Activated naive CD4-positive, alpha-beta T cell treated with anti-CD3 and anti-CD28 coated beads, Interleukin-2, amount 50 U/mL, for 24 hours (primary cell): ENCODE results near the gene NRCAM.

Experiments used
- H3K27ac Mint-ChIP-seq: one replicate; pipeline ENCODE4 v1.8.0; 2021; ENCODE audit warnings: mild to moderate bottlenecking, mixed read lengths
- H3K27me3 Mint-ChIP-seq: one replicate; pipeline ENCODE4 v1.8.0; 2021; ENCODE audit warnings: mixed read lengths
- H3K36me3 Mint-ChIP-seq: one replicate; pipeline ENCODE4 v1.8.0; 2021; ENCODE audit warnings: mixed read lengths
- H3K4me1 Mint-ChIP-seq: one replicate; pipeline ENCODE4 v1.8.0; 2021; ENCODE audit warnings: mixed read lengths
- H3K4me3 Mint-ChIP-seq: one replicate; pipeline ENCODE4 v1.8.0; 2021; ENCODE audit warnings: mild to moderate bottlenecking, mixed read lengths
- H3K9me3 Mint-ChIP-seq: one replicate; pipeline ENCODE4 v1.8.0; 2021; ENCODE audit warnings: mixed read lengths

NRCAM gene

GRCh38 chr7:108236681-108237415, 219.4 kb downstream of the NRCAM start:
- H3K27me3 Mint-ChIP-seq: no peaks in the 10 kb centered on the region
- no peaks in the 10 kb centered on the region for H3K9me3 Mint-ChIP-seq
- peaks cover 3% of the 10 kb centered on the region for H3K36me3 Mint-ChIP-seq
- H3K4me1 Mint-ChIP-seq: no peaks in the 10 kb centered on the region
- no peak overlapping the region for H3K4me3 Mint-ChIP-seq
- H3K27ac Mint-ChIP-seq: no peak overlapping the region

GRCh38 chr7:108235451-108236061, 220.7 kb downstream of the NRCAM start:
- Mint-ChIP-seq H3K4me3 (no peak overlapping the region), H3K4me1 (no peaks in the 10 kb centered on the region), H3K27me3 (no peaks in the 10 kb centered on the region), H3K36me3 (peaks cover 3% of the 10 kb centered on the region), H3K9me3 (no peaks in the 10 kb centered on the region), H3K27ac (no peak overlapping the region)

- no peaks in the 10 kb centered on the region for H3K9me3 Mint-ChIP-seq
- H3K27me3 Mint-ChIP-seq: no peaks in the 10 kb centered on the region
- H3K27ac Mint-ChIP-seq: no peak overlapping the region
- H3K4me3 Mint-ChIP-seq: no peak overlapping the region
- no peaks in the 10 kb centered on the region for H3K4me1 Mint-ChIP-seq
- peaks cover 3% of the 10 kb centered on the region for H3K36me3 Mint-ChIP-seq
Measured at GRCh38 chr7:108234971-108235450, 221.2 kb downstream of the NRCAM start.

GRCh38 chr7:108234281-108234680, 222.0 kb downstream of the NRCAM start:
- H3K4me1 Mint-ChIP-seq: no peaks in the 10 kb centered on the region
- H3K4me3 Mint-ChIP-seq: no peak overlapping the region
- H3K9me3 Mint-ChIP-seq: no peaks in the 10 kb centered on the region
- no peaks in the 10 kb centered on the region for H3K27me3 Mint-ChIP-seq
- peaks cover 2% of the 10 kb centered on the region for H3K36me3 Mint-ChIP-seq
- H3K27ac Mint-ChIP-seq: no peak overlapping the region

GRCh38 chr7:108232076-108232475, 224.2 kb downstream of the NRCAM start:
- H3K4me3 Mint-ChIP-seq: no peak overlapping the region
- H3K27ac Mint-ChIP-seq: no peak overlapping the region
- H3K9me3 Mint-ChIP-seq: no peaks in the 10 kb centered on the region
- no peaks in the 10 kb centered on the region for H3K36me3 Mint-ChIP-seq
- no peaks in the 10 kb centered on the region for H3K27me3 Mint-ChIP-seq
- H3K4me1 Mint-ChIP-seq: no peaks in the 10 kb centered on the region

- no peaks in the 10 kb centered on the region for H3K27me3 Mint-ChIP-seq
- H3K9me3 Mint-ChIP-seq: no peaks in the 10 kb centered on the region
- H3K27ac Mint-ChIP-seq: no peak overlapping the region
- H3K36me3 Mint-ChIP-seq: no peaks in the 10 kb centered on the region
- H3K4me3 Mint-ChIP-seq: no peak overlapping the region
- H3K4me1 Mint-ChIP-seq: no peaks in the 10 kb centered on the region
Measured at GRCh38 chr7:108231221-108231620, 225.0 kb downstream of the NRCAM start.

DNA sequence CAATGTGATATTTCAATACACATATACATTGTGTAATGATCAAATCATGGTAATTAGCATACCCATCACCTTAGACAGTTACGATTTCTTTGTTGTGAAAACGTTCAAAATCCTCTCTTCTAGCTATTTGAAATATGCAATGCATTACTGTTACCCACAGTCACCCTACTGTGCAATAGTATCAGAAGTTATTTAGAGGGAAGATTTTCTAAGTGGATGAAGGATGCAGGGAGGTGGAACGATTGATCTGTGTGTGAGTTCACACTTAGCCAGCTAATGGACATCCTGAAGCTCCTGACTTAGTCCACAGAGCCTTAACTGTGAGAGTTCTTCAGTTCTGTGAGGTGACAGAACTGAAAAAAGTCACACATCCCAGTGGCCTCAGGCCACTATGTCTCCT, 228.9 kb downstream of the NRCAM start:
- no peaks in the 10 kb centered on the region for H3K9me3 Mint-ChIP-seq
- no peaks in the 10 kb centered on the region for H3K27me3 Mint-ChIP-seq
- no peak overlapping the region for H3K4me3 Mint-ChIP-seq
- H3K27ac Mint-ChIP-seq: no peak overlapping the region
- no peaks in the 10 kb centered on the region for H3K36me3 Mint-ChIP-seq
- no peaks in the 10 kb centered on the region for H3K4me1 Mint-ChIP-seq

- Mint-ChIP-seq H3K9me3 (no peaks in the 10 kb centered on the region), H3K36me3 (no peaks in the 10 kb centered on the region), H3K27me3 (no peaks in the 10 kb centered on the region), H3K27ac (no peak overlapping the region), H3K4me3 (no peak overlapping the region), H3K4me1 (no peaks in the 10 kb centered on the region)
Measured at GRCh38 chr7:108226816-108227299, 229.4 kb downstream of the NRCAM start.

DNA sequence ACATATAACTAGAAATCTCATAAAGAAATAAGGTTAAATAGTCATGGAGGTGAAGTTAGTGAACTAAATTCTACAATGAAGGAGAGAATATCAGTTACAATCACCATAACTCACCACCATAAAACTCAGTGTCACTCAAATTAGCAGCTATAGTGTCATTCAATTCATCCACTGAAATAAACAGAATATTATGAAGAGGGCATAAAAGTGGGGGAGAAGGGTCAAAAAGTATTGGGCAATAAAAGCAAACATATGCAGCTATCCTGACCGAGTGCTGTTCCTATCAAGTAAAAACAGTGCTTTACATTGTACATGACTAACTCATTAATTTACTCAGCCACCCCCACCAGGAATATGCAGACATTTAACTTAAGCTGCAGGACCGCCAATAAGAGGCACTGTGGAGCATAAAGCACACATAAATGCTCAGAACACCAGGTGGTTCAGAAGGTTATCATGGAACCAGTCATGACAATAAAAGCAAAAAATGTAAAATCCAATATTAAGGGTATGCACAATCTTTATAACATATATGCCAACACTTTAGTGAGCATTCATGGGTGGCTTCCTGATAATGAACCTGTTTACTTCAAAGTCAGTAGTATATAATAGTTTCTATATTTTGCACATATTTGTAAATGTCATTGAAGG, 230.6 kb downstream of the NRCAM start:
- H3K4me3 Mint-ChIP-seq: no peak overlapping the region
- H3K9me3 Mint-ChIP-seq: no peaks in the 10 kb centered on the region
- no peaks in the 10 kb centered on the region for H3K4me1 Mint-ChIP-seq
- no peaks in the 10 kb centered on the region for H3K27me3 Mint-ChIP-seq
- no peaks in the 10 kb centered on the region for H3K36me3 Mint-ChIP-seq
- no peak overlapping the region for H3K27ac Mint-ChIP-seq

DNA sequence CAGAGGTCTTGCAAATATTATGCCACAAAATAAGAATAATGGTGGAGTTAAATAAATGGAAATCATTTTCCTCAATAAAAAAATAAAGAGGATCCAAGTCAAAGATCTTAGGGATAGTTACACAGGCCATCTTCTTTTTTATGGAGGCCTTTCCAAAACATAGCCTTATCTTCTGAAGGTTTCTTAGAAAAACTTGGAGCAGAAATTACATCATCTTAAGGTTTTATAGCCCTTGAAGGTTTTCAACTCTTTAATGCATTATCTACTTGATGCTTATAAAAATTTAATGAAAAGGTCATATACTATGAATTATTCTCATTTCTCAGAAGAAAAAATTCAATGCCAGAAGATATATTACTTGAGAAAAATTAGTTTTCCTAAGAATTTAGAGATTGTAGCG, 231.8 kb downstream of the NRCAM start:
- Mint-ChIP-seq H3K4me3 (no peak overlapping the region), H3K27ac (no peak overlapping the region), H3K4me1 (no peaks in the 10 kb centered on the region), H3K27me3 (no peaks in the 10 kb centered on the region), H3K9me3 (no peaks in the 10 kb centered on the region), H3K36me3 (no peaks in the 10 kb centered on the region)

- no peak overlapping the region for H3K27ac Mint-ChIP-seq
- H3K27me3 Mint-ChIP-seq: peaks cover 4% of the 10 kb centered on the region
- H3K4me3 Mint-ChIP-seq: no peak overlapping the region
- no peaks in the 10 kb centered on the region for H3K4me1 Mint-ChIP-seq
- no peaks in the 10 kb centered on the region for H3K36me3 Mint-ChIP-seq
- no peaks in the 10 kb centered on the region for H3K9me3 Mint-ChIP-seq
Measured at GRCh38 chr7:108222236-108222892, 233.9 kb downstream of the NRCAM start.

GRCh38 chr7:108211382-108212201, 244.6 kb downstream of the NRCAM start:
- H3K27me3 Mint-ChIP-seq: peaks cover 1% of the 10 kb centered on the region
- no peaks in the 10 kb centered on the region for H3K36me3 Mint-ChIP-seq
- no peaks in the 10 kb centered on the region for H3K9me3 Mint-ChIP-seq
- H3K27ac Mint-ChIP-seq: no peak overlapping the region
- H3K4me1 Mint-ChIP-seq: no peaks in the 10 kb centered on the region
- H3K4me3 Mint-ChIP-seq: no peak overlapping the region

GRCh38 chr7:108210796-108211195, 245.4 kb downstream of the NRCAM start:
- Mint-ChIP-seq H3K4me1 (no peaks in the 10 kb centered on the region), H3K4me3 (no peak overlapping the region), H3K27me3 (no peaks in the 10 kb centered on the region), H3K36me3 (no peaks in the 10 kb centered on the region), H3K27ac (no peak overlapping the region), H3K9me3 (no peaks in the 10 kb centered on the region)

DNA sequence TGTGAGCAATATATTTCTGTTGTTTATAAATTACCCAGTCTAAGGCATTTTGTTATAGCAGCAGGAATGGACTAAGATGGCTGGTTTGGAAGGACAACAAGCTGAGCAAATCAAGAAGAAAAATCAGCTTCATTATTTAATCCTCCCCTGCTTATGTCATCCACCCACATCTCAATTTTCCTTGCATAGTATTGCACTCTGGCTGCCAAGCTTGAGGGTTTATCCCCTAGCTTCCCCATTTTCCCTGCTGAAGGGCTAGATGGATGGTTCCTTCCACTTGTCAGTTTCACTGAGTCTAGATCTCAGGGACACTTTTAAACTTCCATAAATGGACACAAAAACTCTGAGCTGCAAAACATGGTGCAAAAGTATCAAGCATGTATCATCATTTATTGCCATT, 250.9 kb downstream of the NRCAM start:
- Mint-ChIP-seq H3K27me3 (no peaks in the 10 kb centered on the region), H3K36me3 (no peaks in the 10 kb centered on the region), H3K4me3 (no peak overlapping the region)

DNA sequence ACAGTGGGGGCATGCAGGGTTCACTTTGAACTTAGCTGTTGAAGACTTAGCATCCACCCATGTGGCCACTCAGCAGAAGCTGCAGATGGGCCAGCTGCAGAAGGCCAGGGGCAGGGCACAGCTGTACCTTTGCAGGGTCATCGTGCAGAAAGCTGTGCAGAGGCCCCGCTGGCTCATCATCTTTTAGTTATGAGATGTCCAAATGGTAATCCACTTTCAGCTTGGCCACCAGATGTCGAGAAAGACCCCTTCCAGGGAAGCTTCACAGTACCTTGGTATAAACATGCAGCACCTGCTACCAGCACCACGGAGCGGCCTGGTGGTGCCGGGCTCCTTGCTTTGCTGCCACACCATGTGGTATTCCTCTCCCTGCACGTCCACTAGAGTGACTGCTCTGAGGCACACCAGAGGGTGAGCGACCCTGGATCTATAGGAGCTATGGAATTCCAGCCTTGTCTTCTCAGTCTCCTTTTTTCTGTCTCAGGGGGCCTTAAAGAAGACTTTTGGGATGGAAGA, 251.9 kb downstream of the NRCAM start:
- H3K27me3 Mint-ChIP-seq: no peaks in the 10 kb centered on the region
- H3K4me3 Mint-ChIP-seq: no peak overlapping the region
- no peaks in the 10 kb centered on the region for H3K36me3 Mint-ChIP-seq
- no peaks in the 10 kb centered on the region for H3K4me1 Mint-ChIP-seq
- H3K27ac Mint-ChIP-seq: no peak overlapping the region
- H3K9me3 Mint-ChIP-seq: no peaks in the 10 kb centered on the region

More for the DNA sequence above, 250.9 kb downstream of the NRCAM start:
- Mint-ChIP-seq H3K4me1 (no peaks in the 10 kb centered on the region), H3K27ac (no peak overlapping the region), H3K9me3 (no peaks in the 10 kb centered on the region)
